ENCODE measurements around the gene LRP3.
"Not testable (repeated sequence)": the region's sequence is repeated elsewhere in the genome, so short reads cannot be mapped to it uniquely, and the experiment has no call there.

The LRP3 gene

DNA sequence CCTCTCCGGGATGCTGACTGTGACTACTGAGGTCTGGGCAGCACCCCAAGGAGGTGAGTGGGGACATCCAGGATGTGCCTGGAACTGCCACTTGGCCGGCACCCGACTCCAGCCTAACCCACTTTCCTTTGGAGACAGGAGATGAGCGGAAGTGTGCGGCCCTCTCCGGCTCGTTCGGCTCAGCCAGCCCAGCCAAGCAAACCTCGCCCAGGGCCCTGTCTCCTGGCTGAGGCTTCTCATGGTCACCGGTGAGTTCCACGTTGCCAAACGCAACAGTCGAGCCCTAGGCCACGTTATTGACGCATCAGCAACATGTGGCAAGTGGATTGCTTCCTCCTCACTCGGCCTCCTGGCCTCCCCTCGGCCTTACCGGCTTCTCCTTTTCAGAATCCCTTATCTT lies 26.0 kb downstream of the LRP3 start:
- DNase-seq: no peak

- DNase-seq: no peak
Measured at GRCh38 chr19:33220735-33221134, 26.6 kb downstream of the LRP3 start.

DNA sequence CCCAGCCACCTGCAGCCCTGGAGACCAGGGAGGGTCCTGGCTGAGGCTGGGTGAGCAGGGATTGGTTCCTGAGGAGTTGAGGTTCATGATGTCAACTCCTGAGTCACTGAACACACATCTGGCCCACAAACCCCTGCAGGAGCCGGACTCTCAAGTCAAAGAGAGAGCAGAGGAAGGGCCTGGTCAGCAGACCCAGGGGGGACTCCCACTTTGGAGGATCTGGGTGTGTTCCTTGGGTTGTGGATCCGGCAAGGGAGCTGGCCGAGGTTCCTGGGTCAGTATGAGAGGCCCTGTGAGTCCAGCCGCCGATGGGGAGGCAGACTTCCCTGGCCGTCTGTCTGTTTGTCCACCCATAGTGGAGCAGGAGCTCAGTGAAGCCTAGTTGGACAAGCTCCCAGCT lies 27.5 kb downstream of the LRP3 start:
- DNase-seq: no peak

GRCh38 chr19:33222255-33222654 lies 28.1 kb downstream of the LRP3 start:
- DNase-seq: not testable (repeated sequence)

GRCh38 chr19:33224694-33225457 lies 30.7 kb downstream of the LRP3 start:
- no peak for DNase-seq

DNA sequence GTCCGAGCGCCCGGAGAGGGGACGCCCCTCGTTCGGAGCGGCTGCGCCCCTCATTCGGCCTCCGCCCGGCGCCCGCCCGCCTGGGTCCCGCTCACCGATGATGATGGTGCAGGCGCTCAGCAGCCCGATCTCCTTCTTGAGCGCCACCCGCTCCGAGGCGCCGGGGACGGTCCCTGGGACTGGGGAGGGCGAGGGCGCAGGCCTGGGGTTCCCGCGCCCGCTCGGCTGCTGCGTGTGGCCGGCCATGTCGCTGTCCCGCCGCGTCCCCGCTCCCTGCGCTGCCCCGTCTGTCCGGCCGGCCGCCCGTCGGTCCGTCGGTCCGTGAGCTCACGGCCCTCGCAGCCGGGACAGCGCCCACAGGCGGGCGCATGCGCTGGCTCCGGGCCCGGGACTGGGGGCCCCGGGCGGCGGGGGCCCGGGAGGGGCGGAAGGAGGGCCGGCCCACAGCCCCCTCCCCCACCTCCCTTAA lies 31.4 kb downstream of the LRP3 start, which contains the start of gene SLC7A10:
Gene SLC7A10 (minus strand): TSS at position 393 of the 469 bp plus-strand sequence. CDS start 147 bp downstream, at position 246.
- DNase-seq: no peak

GRCh38 chr19:33226550-33227241 lies 32.6 kb downstream of the LRP3 start:
- DNase-seq: no peak

DNA sequence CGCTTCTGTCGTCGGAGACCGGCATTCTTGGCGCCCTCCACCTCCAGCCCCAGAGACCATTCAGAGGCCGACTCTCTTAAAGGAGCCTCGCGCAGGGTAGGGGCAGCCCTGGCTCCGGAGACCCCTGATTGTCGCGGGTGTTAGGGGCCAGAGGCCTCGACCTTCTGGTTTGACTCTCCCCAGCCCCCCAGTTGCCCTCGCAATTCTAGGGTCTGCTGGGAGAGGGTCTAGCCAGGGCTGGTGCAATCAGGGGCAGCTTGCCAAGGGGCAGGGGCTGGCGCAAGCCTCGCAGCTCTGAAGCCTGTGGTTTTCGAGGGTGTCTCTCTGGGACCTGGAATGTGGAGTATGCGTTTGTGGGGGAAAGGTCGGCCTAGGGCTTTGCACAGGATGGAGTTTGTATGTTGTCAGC lies 33.1 kb downstream of the LRP3 start:
- no peak for DNase-seq

- no peak for DNase-seq
Measured at GRCh38 chr19:33227870-33228599, 33.9 kb downstream of the LRP3 start.

DNA sequence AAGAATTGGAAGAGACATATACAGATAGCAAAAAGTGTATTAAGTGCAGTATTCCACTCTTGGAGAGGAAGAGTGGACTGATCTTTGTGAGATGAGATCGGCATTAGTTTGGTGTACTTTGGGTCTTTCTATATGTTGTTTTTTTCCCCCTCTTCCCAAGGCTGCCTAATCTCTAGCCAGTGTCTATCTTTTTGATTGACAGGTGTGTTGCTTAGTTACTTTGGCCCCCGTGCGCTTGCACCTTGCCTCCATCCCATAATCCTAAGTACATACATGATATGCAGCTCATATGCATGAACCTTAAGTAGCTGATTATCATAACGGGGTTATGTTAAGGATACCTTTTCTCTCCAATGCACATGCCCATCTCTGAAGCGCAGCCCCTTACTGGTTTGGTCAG lies 35.8 kb downstream of the LRP3 start:
- DNase-seq: no peak

- DNase-seq: peak; percentile 72
Measured at GRCh38 chr19:33231511-33231910, 37.4 kb downstream of the LRP3 start.

GRCh38 chr19:33232656-33233055 lies 38.5 kb downstream of the LRP3 start:
- no peak for DNase-seq

GRCh38 chr19:33233056-33233873 lies 39.1 kb downstream of the LRP3 start:
- no peak for DNase-seq

GRCh38 chr19:33234092-33234491 lies 40.0 kb downstream of the LRP3 start:
- no peak for DNase-seq

GRCh38 chr19:33234736-33235135 lies 40.6 kb downstream of the LRP3 start:
- DNase-seq: no peak

GRCh38 chr19:33235269-33235995 lies 41.3 kb downstream of the LRP3 start:
- DNase-seq: peak; percentile 35

- DNase-seq: no peak
Measured at GRCh38 chr19:33235996-33236350, 41.8 kb downstream of the LRP3 start.

DNA sequence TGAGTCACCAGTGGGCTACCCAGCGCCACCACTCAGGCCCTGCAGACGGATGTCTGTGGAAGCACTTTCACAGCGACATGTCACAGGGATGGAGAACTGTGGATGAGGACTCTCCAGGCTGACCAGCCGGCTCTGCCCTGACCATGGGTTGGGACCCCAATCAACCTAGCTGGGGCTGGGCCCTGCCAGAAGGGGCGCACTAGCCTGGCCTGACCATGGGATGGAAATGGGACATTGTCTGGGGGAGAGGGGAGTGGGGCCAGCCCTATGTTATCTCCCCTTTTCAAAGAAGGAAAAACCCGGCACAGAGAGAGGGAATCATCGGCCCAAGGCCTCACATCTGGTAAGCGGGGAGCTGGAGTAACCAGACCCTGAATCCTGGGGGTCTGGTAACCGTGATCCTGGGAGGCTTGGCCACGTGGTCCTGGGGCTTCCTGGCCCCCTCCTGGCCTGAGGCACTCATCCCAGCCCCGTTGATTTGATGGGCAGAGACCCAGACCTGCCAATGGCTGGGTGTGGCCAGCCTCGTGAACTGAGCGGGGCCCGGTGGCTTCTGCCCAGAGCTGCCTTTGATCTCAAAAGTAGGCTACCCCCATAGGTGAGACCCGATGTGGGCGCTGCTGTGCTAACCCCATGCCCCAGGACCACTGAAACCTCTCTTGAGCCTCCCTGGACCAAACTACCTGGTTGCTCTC lies 42.7 kb downstream of the LRP3 start:
- no peak for DNase-seq

DNA sequence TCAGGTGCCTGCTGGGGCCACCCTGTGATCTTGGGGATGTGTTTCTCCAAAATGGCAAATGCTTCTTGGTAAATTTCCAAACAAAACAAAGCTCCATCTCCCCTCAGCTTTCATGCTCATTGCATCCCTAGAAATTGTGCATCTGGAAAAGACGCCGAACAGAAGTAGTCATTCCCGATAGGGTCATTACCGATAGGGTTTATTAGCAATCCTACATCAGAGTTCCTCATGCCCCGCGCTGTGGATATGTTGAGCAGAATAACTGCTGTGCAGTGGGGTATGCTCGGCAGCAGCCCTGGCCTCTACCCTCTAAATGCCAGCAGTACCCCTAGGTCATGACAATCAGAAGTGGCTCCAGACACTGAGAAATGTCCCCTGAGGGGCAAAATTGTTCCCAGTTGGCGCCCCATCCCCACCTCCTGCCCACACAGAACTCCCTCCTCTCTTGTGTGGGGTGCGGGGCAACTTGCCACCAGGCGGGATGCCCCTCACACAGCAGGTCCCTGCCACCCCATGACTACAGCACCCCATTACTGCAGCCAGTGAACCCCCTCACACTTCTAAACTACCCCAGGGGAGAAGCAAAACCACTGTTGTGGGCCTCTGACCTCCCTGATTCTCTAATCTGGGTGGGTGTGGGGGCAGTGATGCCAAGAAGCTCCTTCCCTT lies 44.5 kb downstream of the LRP3 start:
- DNase-seq: no peak

DNA sequence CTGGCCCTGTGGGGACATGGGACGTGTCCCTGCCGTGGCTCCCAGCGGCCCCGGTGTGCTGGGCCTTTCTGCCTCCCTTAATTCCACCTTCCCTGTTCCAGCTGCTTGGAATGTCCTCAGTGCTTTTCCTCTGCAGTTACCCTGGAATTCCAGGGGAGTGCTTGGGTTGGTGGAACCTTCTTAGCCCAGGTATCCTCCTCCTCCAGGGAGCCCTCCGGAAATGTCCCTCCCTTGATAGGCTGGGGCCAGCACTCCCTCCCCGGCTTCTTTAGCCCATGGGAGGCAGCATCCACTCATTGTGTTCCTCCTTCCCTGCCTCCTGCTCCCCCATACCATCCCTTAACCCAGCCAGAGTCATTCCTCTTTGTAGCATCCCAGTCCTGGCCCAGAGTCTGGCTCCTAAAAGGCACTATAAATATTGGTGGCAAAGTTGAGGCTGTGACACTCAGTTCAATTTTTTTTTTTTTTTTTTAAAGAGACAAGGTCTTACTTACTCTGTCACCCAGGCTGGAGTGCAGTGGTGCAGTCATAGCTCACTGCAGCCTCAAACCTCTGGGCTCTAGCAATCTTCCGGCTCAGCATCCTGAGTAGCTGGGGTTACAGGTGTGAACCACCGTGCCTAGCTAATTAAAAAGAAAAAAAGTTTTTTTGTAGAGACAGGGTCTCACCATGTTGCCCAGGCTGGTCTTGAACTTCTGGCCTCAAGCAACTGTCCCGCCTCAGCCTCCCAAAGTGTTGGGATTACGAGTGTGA lies 45.3 kb downstream of the LRP3 start:
- DNase-seq: no peak

Data from HCEC 1CT (cell line).